HTR-8/SVneo (cell line): ENCODE data around the gene ALX3.
A peak's percentile ranks its signal among the peaks of the same experiment; 100 is the strongest.

Experiments used
- DNase-seq: peaks from one replicate; pipeline ENCODE4 v3.0.0; 2011; ENCODE audit warnings: low spot score, mixed read lengths; ENCODE audit not compliant: insufficient read length
- FAIRE-seq: peaks from 2 replicates; lab custom pipeline; 2011; peaks lifted over from hg19 to GRCh38; lab: Jason Lieb, UNC

ALX3 gene

DNA sequence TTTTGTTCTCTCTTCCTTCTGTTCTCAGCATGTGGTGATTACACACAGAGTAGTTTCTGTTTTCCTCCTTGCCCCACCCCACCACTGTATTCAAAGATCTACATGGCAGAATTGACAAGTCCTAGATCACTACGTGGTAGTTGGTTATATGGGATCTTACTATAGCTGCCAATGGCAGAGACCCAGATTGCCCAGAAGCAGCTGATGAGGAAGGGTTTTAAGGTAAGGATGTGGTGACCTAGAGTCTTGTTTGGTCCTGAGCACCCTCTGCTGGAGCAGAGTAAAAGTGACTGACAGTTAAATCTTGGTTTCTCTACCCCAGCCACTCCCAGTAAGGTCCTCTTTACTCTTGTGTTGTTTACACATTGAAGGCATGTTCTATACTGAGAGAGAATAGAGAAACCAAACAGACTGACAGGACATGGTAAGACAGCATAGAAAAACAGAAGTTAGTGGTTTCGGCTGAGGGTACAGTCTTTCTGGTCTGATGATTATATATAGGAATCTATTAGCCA is 58.9 kb downstream of the ALX3 start:
- DNase-seq (peak; percentile 47), FAIRE-seq (no peak)
